ENCODE data around the gene LPAR1. TPM values are rescaled to one million over a fixed set of nuclear protein-coding genes. Genes with fewer than 3 reads are reported as not detected.

LPAR1 gene
- total and polyA plus RNA-seq, 10 of the 15 experiments (the other 5 are each of a cell fraction or from before 2014, with no cell fraction given) = 3.3 to 12.9 (median 8.4) TPM

DNA sequence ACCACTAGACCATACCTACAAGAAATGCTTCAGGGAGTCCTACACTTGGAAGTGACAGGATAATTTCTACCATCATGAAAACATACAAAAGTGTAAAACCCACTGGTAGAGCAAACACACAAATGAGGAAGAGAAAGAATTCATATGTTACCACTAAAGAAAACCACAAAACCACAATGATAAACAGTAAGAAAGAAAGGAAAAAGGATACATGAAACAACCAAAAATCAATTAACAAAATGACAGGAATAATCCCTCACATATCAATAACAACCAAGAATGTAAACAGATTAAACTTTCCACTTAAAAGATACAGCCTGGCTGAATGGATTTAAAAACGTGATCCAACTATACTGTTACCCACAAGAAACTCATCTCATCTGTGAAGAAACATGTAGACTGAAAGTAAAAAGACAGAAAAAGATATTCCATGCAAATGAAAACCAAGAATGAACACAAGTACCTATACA is 83.4 kb downstream of the LPAR1 start (continued):
- TF ChIP-seq, protein P1, sequence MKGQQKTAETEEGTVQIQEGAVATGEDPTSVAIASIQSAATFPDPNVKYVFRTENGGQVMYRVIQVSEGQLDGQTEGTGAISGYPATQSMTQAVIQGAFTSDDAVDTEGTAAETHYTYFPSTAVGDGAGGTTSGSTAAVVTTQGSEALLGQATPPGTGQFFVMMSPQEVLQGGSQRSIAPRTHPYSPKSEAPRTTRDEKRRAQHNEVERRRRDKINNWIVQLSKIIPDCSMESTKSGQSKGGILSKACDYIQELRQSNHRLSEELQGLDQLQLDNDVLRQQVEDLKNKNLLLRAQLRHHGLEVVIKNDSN (IDR thresholded peaks at IDR 0.05; ENCODE audit: borderline replicate concordance, extremely low read length, insufficient read depth, low read depth, low read length) = no peak
- TF ChIP-seq RAD21 (IDR thresholded peaks at IDR 0.05; ENCODE audit: insufficient read depth, low read depth, low read length) = no peak
- peak; percentile 86 for TF ChIP-seq ZNF217 (IDR thresholded peaks at IDR 0.05)
- TF ChIP-seq KAT2A (conservative IDR thresholded peaks at IDR 0.05; ENCODE audit: control insufficient read depth, low read depth, low read length) = no peak
- TF ChIP-seq NFYB (IDR thresholded peaks at IDR 0.05; ENCODE audit: insufficient read depth, low read depth, low read length) = no peak
- peak; percentile 96 for TF ChIP-seq MTA2 (IDR thresholded peaks at IDR 0.05; ENCODE audit: low read depth)

DNA sequence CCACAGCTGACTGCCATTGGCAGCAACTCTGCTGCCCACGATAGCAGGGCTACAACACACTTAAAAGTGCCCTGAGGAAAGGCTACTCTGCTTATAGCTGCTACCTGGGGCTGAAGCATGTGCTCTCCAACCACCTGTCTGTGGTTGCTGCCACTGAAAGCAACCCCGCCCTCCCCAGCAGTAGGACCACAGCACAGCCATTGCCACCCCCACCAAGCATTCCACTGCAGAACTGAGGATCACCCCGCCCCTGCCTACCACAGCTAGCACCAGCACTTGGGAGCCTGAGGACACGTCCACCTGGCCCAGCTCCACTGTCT is 85.8 kb downstream of the LPAR1 start:
- Histone ChIP-seq H3K9ac (ENCODE audit: control insufficient read depth, insufficient read depth, low read length) (no peak overlapping the region), H3K79me2 (ENCODE audit: control insufficient read depth, insufficient read depth, low read length) (no peaks in the 10 kb centered on the region), H3K4me2 (ENCODE audit: control insufficient read depth, insufficient read depth) (no peak overlapping the region), H2AFZ (ENCODE audit: control insufficient read depth, low read depth, low read length) (no peak overlapping the region), H3K27me3 (replicated peaks in 1 of 2; ENCODE audit: control insufficient read depth in 2 of 2, insufficient read depth in 2 of 2, low read length in 1 of 2) (no peaks in the 10 kb centered on the region), H3K4me3 (no peak overlapping the region), H3K36me3 (ENCODE audit: control insufficient read depth in 2 of 2, insufficient read depth in 2 of 2, low read length in 1 of 2) (no peaks in the 10 kb centered on the region), H3K9me3 (replicated peaks; ENCODE audit: control insufficient read depth, insufficient read depth, low read length) (no peaks in the 10 kb centered on the region; the same call in 1 of the 3 replicates), H4K20me1 (ENCODE audit: control insufficient read depth, insufficient read depth) (no peaks in the 10 kb centered on the region), H3K27ac (ENCODE audit: control insufficient read depth, insufficient read depth) (no peak overlapping the region), H3K4me1 (ENCODE audit: control insufficient read depth, insufficient read depth, low read length) (peaks cover 8% of the 10 kb centered on the region)
- CTCF ChIA-PET = interaction anchor here (1.1 to 3.4 kb wide), 8 partner anchors 18 to 314 kb away, joined by 3 to 16 read pairs (median 4); partner anchors contain the start of gene LPAR1
- no TSS peak for BruUV-seq (replicated peaks)
- in situ Hi-C loops (cut with MboI) (no loop called here), intact Hi-C loops (cut with micrococcal nuclease; ENCODE audit: unreplicated experiment) (loop anchor here (10.0 kb wide), 1 partner anchor 342 kb away; no protein-coding TSS in a partner anchor)
- SMC1A ChIA-PET (ENCODE audit: uncharacterized antibody, unreplicated experiment) = interaction anchor here (0.8 to 3.6 kb wide), 22 partner anchors 8 to 346 kb away, joined by 3 to 29 read pairs (median 4); no protein-coding TSS in a partner anchor
- ATAC-seq (peak; percentile 78), DNase-seq (ENCODE audit: low read depth, low spot score) (no peak), FAIRE-seq (no peak)
- POLR2A ChIA-PET = interaction anchor here (0.7 to 1.3 kb wide), 6 partner anchors 15 to 147 kb away, joined by 3 to 4 read pairs (median 3); no protein-coding TSS in a partner anchor
- RAD21 ChIA-PET (ENCODE audit: unreplicated experiment) = interaction anchor here (0.7 to 2.9 kb wide), 14 partner anchors 17 to 329 kb away, joined by 3 to 35 read pairs (median 6); no protein-coding TSS in a partner anchor
- WGBS (ENCODE audit: insufficient coverage, insufficient replicate concordance, low lambda C conversion rate, missing lambda C conversion rate) = 1% methylated on average over 3 of the region's 4 CpGs
- TF ChIP-seq, protein P2, sequence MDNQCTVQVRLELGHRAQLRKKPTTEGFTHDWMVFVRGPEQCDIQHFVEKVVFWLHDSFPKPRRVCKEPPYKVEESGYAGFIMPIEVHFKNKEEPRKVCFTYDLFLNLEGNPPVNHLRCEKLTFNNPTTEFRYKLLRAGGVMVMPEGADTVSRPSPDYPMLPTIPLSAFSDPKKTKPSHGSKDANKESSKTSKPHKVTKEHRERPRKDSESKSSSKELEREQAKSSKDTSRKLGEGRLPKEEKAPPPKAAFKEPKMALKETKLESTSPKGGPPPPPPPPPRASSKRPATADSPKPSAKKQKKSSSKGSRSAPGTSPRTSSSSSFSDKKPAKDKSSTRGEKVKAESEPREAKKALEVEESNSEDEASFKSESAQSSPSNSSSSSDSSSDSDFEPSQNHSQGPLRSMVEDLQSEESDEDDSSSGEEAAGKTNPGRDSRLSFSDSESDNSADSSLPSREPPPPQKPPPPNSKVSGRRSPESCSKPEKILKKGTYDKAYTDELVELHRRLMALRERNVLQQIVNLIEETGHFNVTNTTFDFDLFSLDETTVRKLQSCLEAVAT (IDR thresholded peaks at IDR 0.05) = peak; percentile 48; the same call in 1 of the 2 replicates
- no peak for TF ChIP-seq IRF4 (IDR thresholded peaks at IDR 0.05; ENCODE audit: low read depth, low read length)
- no peak for TF ChIP-seq RUNX3 (IDR thresholded peaks at IDR 0.05; ENCODE audit: low read length)
- no peak for TF ChIP-seq NFYA (IDR thresholded peaks at IDR 0.05; ENCODE audit: borderline replicate concordance, low read depth, low read length)
- TF ChIP-seq, protein P3, sequence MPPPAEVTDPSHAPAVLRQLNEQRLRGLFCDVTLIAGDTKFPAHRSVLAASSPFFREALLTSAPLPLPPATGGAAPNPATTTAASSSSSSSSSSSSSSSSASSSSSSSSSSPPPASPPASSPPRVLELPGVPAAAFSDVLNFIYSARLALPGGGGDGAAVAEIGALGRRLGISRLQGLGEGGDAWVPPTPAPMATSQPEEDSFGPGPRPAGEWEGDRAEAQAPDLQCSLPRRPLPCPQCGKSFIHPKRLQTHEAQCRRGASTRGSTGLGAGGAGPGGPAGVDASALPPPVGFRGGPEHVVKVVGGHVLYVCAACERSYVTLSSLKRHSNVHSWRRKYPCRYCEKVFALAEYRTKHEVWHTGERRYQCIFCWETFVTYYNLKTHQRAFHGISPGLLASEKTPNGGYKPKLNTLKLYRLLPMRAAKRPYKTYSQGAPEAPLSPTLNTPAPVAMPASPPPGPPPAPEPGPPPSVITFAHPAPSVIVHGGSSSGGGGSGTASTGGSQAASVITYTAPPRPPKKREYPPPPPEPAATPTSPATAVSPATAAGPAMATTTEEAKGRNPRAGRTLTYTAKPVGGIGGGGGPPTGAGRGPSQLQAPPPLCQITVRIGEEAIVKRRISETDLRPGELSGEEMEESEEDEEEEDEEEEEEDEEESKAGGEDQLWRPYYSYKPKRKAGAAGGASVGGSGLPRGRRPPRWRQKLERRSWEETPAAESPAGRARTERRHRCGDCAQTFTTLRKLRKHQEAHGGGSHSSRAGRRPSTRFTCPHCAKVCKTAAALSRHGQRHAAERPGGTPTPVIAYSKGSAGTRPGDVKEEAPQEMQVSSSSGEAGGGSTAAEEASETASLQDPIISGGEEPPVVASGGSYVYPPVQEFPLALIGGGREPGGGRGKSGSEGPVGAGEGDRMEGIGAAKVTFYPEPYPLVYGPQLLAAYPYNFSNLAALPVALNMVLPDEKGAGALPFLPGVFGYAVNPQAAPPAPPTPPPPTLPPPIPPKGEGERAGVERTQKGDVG (CRISPR knock-in tag; IDR thresholded peaks at IDR 0.05) = no peak
- no peak for TF ChIP-seq MTA3 (IDR thresholded peaks at IDR 0.05; ENCODE audit: borderline replicate concordance, low read length)
- no peak for TF ChIP-seq MXI1 (IDR thresholded peaks at IDR 0.05; ENCODE audit: low read depth, low read length)
- TF ChIP-seq HDAC2 (IDR thresholded peaks at IDR 0.05) = no peak
- TF ChIP-seq ESRRA (IDR thresholded peaks at IDR 0.05; ENCODE audit: low read length) = no peak
- TF ChIP-seq IKZF2 (IDR thresholded peaks at IDR 0.05) = no peak; a peak in 1 of 4 replicates
- TF ChIP-seq SIX5 (IDR thresholded peaks at IDR 0.05; ENCODE audit: low read depth, low read length, severe bottlenecking) = no peak
- no peak for TF ChIP-seq CBX5 (IDR thresholded peaks at IDR 0.05; ENCODE audit: low read depth)
- TF ChIP-seq RFX5 (IDR thresholded peaks at IDR 0.05; ENCODE audit: low read depth, low read length) = no peak

All from GM12878 (cell line).